ENCODE data around the gene C22orf15. TPM values are rescaled to one million over a fixed set of nuclear protein-coding genes. Genes with fewer than 3 reads are reported as not detected.

Gene C22orf15
- total RNA-seq, 1 donor from 2014 or later = not detected

- peak within 1 kb of the TSS; percentile 31 to 71 (median 61) for H3K4me3 ChIP-seq (ENCODE audit: low read length in 3 of 3)
- peak within 1 kb of the TSS; percentile 45 to 71 (median 47) for H3K9ac ChIP-seq (ENCODE audit: low read depth in 1 of 3, low read length in 3 of 3)
- peaks cover 0 to 3% (median 2%) of the 10 kb centered on the region in 3 donors for H3K27me3 ChIP-seq (ENCODE audit: control insufficient read depth in 3 of 3, insufficient read depth in 3 of 3, low read length in 3 of 3)
- no peaks in the 10 kb centered on the region for H3K9me3 ChIP-seq (ENCODE audit: control insufficient read depth in 3 of 3, low read length in 3 of 3)
- no peaks in the 10 kb centered on the region for H3K36me3 ChIP-seq (ENCODE audit: control insufficient read depth in 3 of 3, insufficient read depth in 3 of 3, low read length in 3 of 3)
- H3K4me1 ChIP-seq (ENCODE audit: control insufficient read depth in 3 of 3, insufficient read depth in 3 of 3, low read length in 3 of 3) = peaks cover 16 to 44% (median 31%) of the 10 kb centered on the region in 3 donors
- no peak within 1 kb of the TSS for H3K27ac ChIP-seq (ENCODE audit: low read depth, low read length)
These were observed 10.1 kb downstream of the C22orf15 start, which contains the start of gene MMP11 for GRCh38 chr22:23772649-23773473. TSS of gene MMP11 (plus strand) at chr22:23772849. CDS start at chr22:23772871, 22 bp downstream.

DNA sequence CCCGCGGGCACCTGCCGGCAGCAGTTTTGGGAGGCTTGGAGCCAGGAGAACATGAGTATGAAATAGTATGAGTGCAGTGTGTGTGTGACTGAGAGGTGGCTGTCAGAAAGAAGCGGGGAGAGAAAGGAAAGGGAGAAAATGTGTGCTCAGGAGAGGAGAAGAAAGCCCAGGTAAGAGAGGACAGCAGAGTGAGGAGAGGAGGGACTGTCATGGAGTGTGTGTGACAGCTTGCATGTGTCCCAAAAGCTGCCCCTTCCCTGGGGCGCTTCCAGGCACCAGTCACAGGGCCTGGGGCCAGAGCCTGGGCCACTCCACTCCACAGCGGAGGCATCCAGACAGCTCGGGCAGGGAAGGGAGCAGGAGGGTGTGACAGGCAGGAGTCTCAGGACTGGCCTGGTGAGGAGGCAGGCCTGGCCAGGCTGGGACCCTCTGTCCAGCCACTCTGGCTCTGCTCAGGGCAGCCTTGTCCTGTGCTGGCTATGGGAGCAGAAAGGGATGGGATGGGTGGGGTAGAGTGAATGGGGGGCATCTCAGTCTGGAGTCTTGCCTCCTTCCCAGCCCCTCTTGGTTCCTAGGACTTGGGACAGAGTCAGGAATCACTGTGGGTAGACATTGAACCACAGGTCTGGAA, 10.8 kb downstream of the C22orf15 start:
- H3K9ac ChIP-seq (ENCODE audit: low read depth in 1 of 3, low read length in 3 of 3) = peak overlapping the region in 1 of 3 donors; percentile 71
- no peaks in the 10 kb centered on the region for H3K9me3 ChIP-seq (ENCODE audit: control insufficient read depth in 3 of 3, low read length in 3 of 3)
- peaks cover 15 to 37% (median 26%) of the 10 kb centered on the region in 3 donors for H3K4me1 ChIP-seq (ENCODE audit: control insufficient read depth in 3 of 3, insufficient read depth in 3 of 3, low read length in 3 of 3)
- peaks cover 0 to 3% (median 2%) of the 10 kb centered on the region in 3 donors for H3K27me3 ChIP-seq (ENCODE audit: control insufficient read depth in 3 of 3, insufficient read depth in 3 of 3, low read length in 3 of 3)
- H3K36me3 ChIP-seq (ENCODE audit: control insufficient read depth in 3 of 3, insufficient read depth in 3 of 3, low read length in 3 of 3) = no peaks in the 10 kb centered on the region
- no peak overlapping the region for H3K27ac ChIP-seq (ENCODE audit: low read depth, low read length)
- H3K4me3 ChIP-seq (ENCODE audit: low read length in 3 of 3) = peak overlapping the region; percentile 23 to 71 (median 61)

- no peak overlapping the region for H3K4me3 ChIP-seq (ENCODE audit: low read length in 3 of 3)
- peak overlapping the region in 1 of 3 donors; percentile 8 for H3K9ac ChIP-seq (ENCODE audit: low read depth in 1 of 3, low read length in 3 of 3)
- peaks cover 14 to 30% (median 21%) of the 10 kb centered on the region in 3 donors for H3K4me1 ChIP-seq (ENCODE audit: control insufficient read depth in 3 of 3, insufficient read depth in 3 of 3, low read length in 3 of 3)
These were observed 11.5 kb downstream of the C22orf15 start for GRCh38 chr22:23774114-23774921.

GRCh38 chr22:23774922-23775436, 12.2 kb downstream of the C22orf15 start:
- Histone ChIP-seq H3K9ac (ENCODE audit: low read depth in 1 of 3, low read length in 3 of 3) (peak overlapping the region in 1 of 3 donors; percentile 8), H3K36me3 (ENCODE audit: control insufficient read depth in 3 of 3, insufficient read depth in 3 of 3, low read length in 3 of 3) (no peaks in the 10 kb centered on the region), H3K27me3 (ENCODE audit: control insufficient read depth in 3 of 3, insufficient read depth in 3 of 3, low read length in 3 of 3) (peaks cover 0 to 3% (median 2%) of the 10 kb centered on the region in 3 donors), H3K9me3 (ENCODE audit: control insufficient read depth in 3 of 3, low read length in 3 of 3) (no peaks in the 10 kb centered on the region), H3K27ac (ENCODE audit: low read depth, low read length) (no peak overlapping the region), H3K4me3 (ENCODE audit: low read length in 3 of 3) (no peak overlapping the region), H3K4me1 (ENCODE audit: control insufficient read depth in 3 of 3, insufficient read depth in 3 of 3, low read length in 3 of 3) (peaks cover 14 to 26% (median 20%) of the 10 kb centered on the region in 3 donors)

More at GRCh38 chr22:23774114-23774921, 11.5 kb downstream of the C22orf15 start:
- no peaks in the 10 kb centered on the region for H3K9me3 ChIP-seq (ENCODE audit: control insufficient read depth in 3 of 3, low read length in 3 of 3)
- no peak overlapping the region for H3K27ac ChIP-seq (ENCODE audit: low read depth, low read length)
- no peaks in the 10 kb centered on the region for H3K36me3 ChIP-seq (ENCODE audit: control insufficient read depth in 3 of 3, insufficient read depth in 3 of 3, low read length in 3 of 3)
- H3K27me3 ChIP-seq (ENCODE audit: control insufficient read depth in 3 of 3, insufficient read depth in 3 of 3, low read length in 3 of 3) = peaks cover 0 to 3% (median 2%) of the 10 kb centered on the region in 3 donors

GRCh38 chr22:23775779-23776375, 13.1 kb downstream of the C22orf15 start:
- Histone ChIP-seq H3K27ac (ENCODE audit: low read depth, low read length) (no peak overlapping the region), H3K4me1 (ENCODE audit: control insufficient read depth in 3 of 3, insufficient read depth in 3 of 3, low read length in 3 of 3) (peaks cover 14 to 26% (median 20%) of the 10 kb centered on the region in 3 donors), H3K27me3 (ENCODE audit: control insufficient read depth in 3 of 3, insufficient read depth in 3 of 3, low read length in 3 of 3) (peaks cover 0 to 3% (median 2%) of the 10 kb centered on the region in 3 donors), H3K36me3 (ENCODE audit: control insufficient read depth in 3 of 3, insufficient read depth in 3 of 3, low read length in 3 of 3) (no peaks in the 10 kb centered on the region), H3K9ac (ENCODE audit: low read depth in 1 of 3, low read length in 3 of 3) (no peak overlapping the region), H3K9me3 (ENCODE audit: control insufficient read depth in 3 of 3, low read length in 3 of 3) (no peaks in the 10 kb centered on the region), H3K4me3 (ENCODE audit: low read length in 3 of 3) (no peak overlapping the region)

GRCh38 chr22:23777776-23778576, 15.2 kb downstream of the C22orf15 start:
- Histone ChIP-seq H3K9ac (ENCODE audit: low read depth in 1 of 3, low read length in 3 of 3) (no peak overlapping the region), H3K9me3 (ENCODE audit: control insufficient read depth in 3 of 3, low read length in 3 of 3) (no peaks in the 10 kb centered on the region), H3K27me3 (ENCODE audit: control insufficient read depth in 3 of 3, insufficient read depth in 3 of 3, low read length in 3 of 3) (peaks cover 0 to 3% (median 2%) of the 10 kb centered on the region in 3 donors), H3K36me3 (ENCODE audit: control insufficient read depth in 3 of 3, insufficient read depth in 3 of 3, low read length in 3 of 3) (no peaks in the 10 kb centered on the region), H3K27ac (ENCODE audit: low read depth, low read length) (no peak overlapping the region), H3K4me1 (ENCODE audit: control insufficient read depth in 3 of 3, insufficient read depth in 3 of 3, low read length in 3 of 3) (peaks cover 14 to 29% (median 21%) of the 10 kb centered on the region in 3 donors), H3K4me3 (ENCODE audit: low read length in 3 of 3) (no peak overlapping the region)

DNA sequence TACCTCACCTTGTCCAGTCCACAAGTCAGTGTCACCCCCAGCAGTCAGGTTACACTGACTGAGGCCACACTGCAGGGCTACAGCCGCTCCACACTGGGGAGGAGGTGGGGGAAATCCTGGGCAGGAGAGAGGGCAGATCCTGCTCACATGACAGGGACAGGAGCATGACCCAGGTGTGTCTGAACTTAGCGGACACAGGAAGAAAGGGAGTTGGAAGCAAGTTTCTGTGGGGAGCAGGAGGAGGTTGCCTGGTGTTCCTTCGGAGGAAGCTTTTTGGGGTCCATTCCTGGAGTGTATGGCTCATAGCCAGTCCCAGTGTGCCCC, 15.7 kb downstream of the C22orf15 start:
- Histone ChIP-seq H3K9me3 (ENCODE audit: control insufficient read depth in 3 of 3, low read length in 3 of 3) (no peaks in the 10 kb centered on the region), H3K36me3 (ENCODE audit: control insufficient read depth in 3 of 3, insufficient read depth in 3 of 3, low read length in 3 of 3) (no peaks in the 10 kb centered on the region), H3K27me3 (ENCODE audit: control insufficient read depth in 3 of 3, insufficient read depth in 3 of 3, low read length in 3 of 3) (peaks cover 0 to 2% (median 0%) of the 10 kb centered on the region in 3 donors), H3K9ac (ENCODE audit: low read depth in 1 of 3, low read length in 3 of 3) (no peak overlapping the region), H3K4me1 (ENCODE audit: control insufficient read depth in 3 of 3, insufficient read depth in 3 of 3, low read length in 3 of 3) (peaks cover 9 to 24% (median 15%) of the 10 kb centered on the region in 3 donors), H3K4me3 (ENCODE audit: low read length in 3 of 3) (no peak overlapping the region), H3K27ac (ENCODE audit: low read depth, low read length) (no peak overlapping the region)

DNA sequence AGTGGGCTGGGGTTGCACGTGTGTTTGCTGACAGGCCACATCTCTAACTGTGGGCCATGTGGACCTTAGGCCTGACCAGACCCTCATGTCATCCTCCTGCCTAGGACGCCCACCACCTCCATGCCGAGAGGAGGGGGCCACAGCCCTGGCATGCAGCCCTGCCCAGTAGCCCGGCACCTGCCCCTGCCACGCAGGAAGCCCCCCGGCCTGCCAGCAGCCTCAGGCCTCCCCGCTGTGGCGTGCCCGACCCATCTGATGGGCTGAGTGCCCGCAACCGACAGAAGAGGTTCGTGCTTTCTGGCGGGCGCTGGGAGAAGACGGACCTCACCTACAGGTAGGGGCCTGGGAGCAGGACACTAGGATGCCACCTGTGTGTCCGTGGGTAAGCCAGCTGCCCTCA, 16.3 kb downstream of the C22orf15 start:
- H3K36me3 ChIP-seq (ENCODE audit: control insufficient read depth in 3 of 3, insufficient read depth in 3 of 3, low read length in 3 of 3) = no peaks in the 10 kb centered on the region
- H3K9ac ChIP-seq (ENCODE audit: low read depth in 1 of 3, low read length in 3 of 3) = no peak overlapping the region
- H3K4me3 ChIP-seq (ENCODE audit: low read length in 3 of 3) = no peak overlapping the region
- H3K27ac ChIP-seq (ENCODE audit: low read depth, low read length) = no peak overlapping the region
- peaks cover 9 to 18% (median 13%) of the 10 kb centered on the region in 3 donors for H3K4me1 ChIP-seq (ENCODE audit: control insufficient read depth in 3 of 3, insufficient read depth in 3 of 3, low read length in 3 of 3)
- H3K27me3 ChIP-seq (ENCODE audit: control insufficient read depth in 3 of 3, insufficient read depth in 3 of 3, low read length in 3 of 3) = no peaks in the 10 kb centered on the region
- H3K9me3 ChIP-seq (ENCODE audit: control insufficient read depth in 3 of 3, low read length in 3 of 3) = no peaks in the 10 kb centered on the region

Measured in skeletal muscle tissue (tissue), 4 donors.